ENCODE data around the gene USP2.

Gene USP2

GRCh38 chr11:119320776-119321524, 60.5 kb downstream of the USP2 start:
- peak overlapping the region; percentile 61 for H3K4me3 ChIP-seq (ENCODE audit: low read depth, low read length)
- no peak for DNase-seq (ENCODE audit: low read depth)
- TF ChIP-seq CTCF (IDR thresholded peaks at IDR 0.05; ENCODE audit: low read depth, low read length, missing control alignments): no peak

GRCh38 chr11:119320240-119320775, 61.2 kb downstream of the USP2 start:
- H3K4me3 ChIP-seq (ENCODE audit: low read depth, low read length): peak overlapping the region; percentile 61
- no peak for DNase-seq (ENCODE audit: low read depth)
- TF ChIP-seq CTCF (IDR thresholded peaks at IDR 0.05; ENCODE audit: low read depth, low read length, missing control alignments): no peak

GRCh38 chr11:119319700-119320239, 61.7 kb downstream of the USP2 start:
- H3K4me3 ChIP-seq (ENCODE audit: low read depth, low read length): peak overlapping the region; percentile 51; the same call in 1 of the 2 replicates
- TF ChIP-seq CTCF (IDR thresholded peaks at IDR 0.05; ENCODE audit: low read depth, low read length, missing control alignments): no peak
- no peak for DNase-seq (ENCODE audit: low read depth)

GRCh38 chr11:119319136-119319699, 62.3 kb downstream of the USP2 start:
- peak overlapping the region; percentile 51 for H3K4me3 ChIP-seq (ENCODE audit: low read depth, low read length)
- DNase-seq (ENCODE audit: low read depth): no peak

GRCh38 chr11:119318240-119319135, 63.0 kb downstream of the USP2 start:
- H3K4me3 ChIP-seq (ENCODE audit: low read depth, low read length): peak overlapping the region; percentile 51
- peak; percentile 78 for DNase-seq (ENCODE audit: low read depth)
- TF ChIP-seq CTCF (IDR thresholded peaks at IDR 0.05; ENCODE audit: low read depth, low read length, missing control alignments): no peak

More at GRCh38 chr11:119319136-119319699, 62.3 kb downstream of the USP2 start:
- no peak for TF ChIP-seq CTCF (IDR thresholded peaks at IDR 0.05; ENCODE audit: low read depth, low read length, missing control alignments)

GRCh38 chr11:119317592-119318239, 63.8 kb downstream of the USP2 start:
- H3K4me3 ChIP-seq (ENCODE audit: low read depth, low read length): peak overlapping the region; percentile 32
- no peak for DNase-seq (ENCODE audit: low read depth)
- TF ChIP-seq CTCF (IDR thresholded peaks at IDR 0.05; ENCODE audit: low read depth, low read length, missing control alignments): no peak
